Parathyroid adenoma (tissue), 2 donors: Measurements from ENCODE around the gene CEP164.

Experiments
- H2AFZ ChIP-seq: fragments of 300-600 bp; sonication (generic); one replicate; pipeline ENCODE4 v1.7.0; 2017; ENCODE audit warnings: antibody characterized with exemption, mild to moderate bottlenecking
- H3K27ac ChIP-seq: fragments of 300-600 bp; sonication (generic); one replicate; pipeline ENCODE4 v1.7.0; 2017
- H3K27me3 ChIP-seq: fragments of 300-600 bp; sonication (generic); one replicate; pipeline ENCODE4 v1.7.0; 2017; ENCODE audit warnings: low read length; ENCODE audit not compliant: control insufficient read depth, insufficient read depth
- H3K36me3 ChIP-seq: fragments of 300-600 bp; sonication (generic); one replicate; pipeline ENCODE4 v1.7.0; 2017; ENCODE audit warnings: low read length; ENCODE audit not compliant: control insufficient read depth, insufficient read depth
- H3K4me1 ChIP-seq: fragments of 300-600 bp; sonication (generic); one replicate; pipeline ENCODE4 v1.7.0; 2017; ENCODE audit warnings: control low read depth
- H3K4me2 ChIP-seq: fragments of 300-600 bp; sonication (generic); one replicate; pipeline ENCODE4 v1.7.0; 2017; ENCODE audit warnings: low read length
- H3K4me3 ChIP-seq: fragments of 300-600 bp; sonication (generic); one replicate; pipeline ENCODE4 v1.7.0; 2017; ENCODE audit warnings: low read depth, low read length
- H3K79me2 ChIP-seq: fragments of 300-600 bp; sonication (generic); one replicate; pipeline ENCODE4 v1.7.0; 2017; ENCODE audit warnings: control low read depth
- H3K9ac ChIP-seq: fragments of 300-600 bp; sonication (generic); one replicate; pipeline ENCODE4 v1.7.0; 2017; ENCODE audit warnings: mild to moderate bottlenecking
- H3K9me3 ChIP-seq: fragments of 300-600 bp; sonication (generic); one replicate; pipeline ENCODE4 v1.7.0; 2017; ENCODE audit warnings: low read length; ENCODE audit not compliant: control insufficient read depth
- TF ChIP-seq, protein P1 (sequence below): fragments of 300-600 bp; sonication (generic); IDR thresholded peaks from one replicate; pipeline ENCODE4 v1.7.0; 2017; ENCODE audit warnings: antibody characterized with exemption, mild to moderate bottlenecking
- donor health status: primary hyperparathyroidism.

CEP164 gene

GRCh38 chr11:117459979-117460300, 132.3 kb downstream of the CEP164 start:
- no peaks in the 10 kb centered on the region for H3K36me3 ChIP-seq
- no peaks in the 10 kb centered on the region for H3K9me3 ChIP-seq
- no peaks in the 10 kb centered on the region for H3K79me2 ChIP-seq
- no peak overlapping the region for H3K27ac ChIP-seq
- no peak overlapping the region for H3K4me3 ChIP-seq
- H2AFZ ChIP-seq: no peak overlapping the region
- no peak overlapping the region for H3K9ac ChIP-seq
- H3K4me1 ChIP-seq: no peaks in the 10 kb centered on the region
- TF ChIP-seq, protein P1, sequence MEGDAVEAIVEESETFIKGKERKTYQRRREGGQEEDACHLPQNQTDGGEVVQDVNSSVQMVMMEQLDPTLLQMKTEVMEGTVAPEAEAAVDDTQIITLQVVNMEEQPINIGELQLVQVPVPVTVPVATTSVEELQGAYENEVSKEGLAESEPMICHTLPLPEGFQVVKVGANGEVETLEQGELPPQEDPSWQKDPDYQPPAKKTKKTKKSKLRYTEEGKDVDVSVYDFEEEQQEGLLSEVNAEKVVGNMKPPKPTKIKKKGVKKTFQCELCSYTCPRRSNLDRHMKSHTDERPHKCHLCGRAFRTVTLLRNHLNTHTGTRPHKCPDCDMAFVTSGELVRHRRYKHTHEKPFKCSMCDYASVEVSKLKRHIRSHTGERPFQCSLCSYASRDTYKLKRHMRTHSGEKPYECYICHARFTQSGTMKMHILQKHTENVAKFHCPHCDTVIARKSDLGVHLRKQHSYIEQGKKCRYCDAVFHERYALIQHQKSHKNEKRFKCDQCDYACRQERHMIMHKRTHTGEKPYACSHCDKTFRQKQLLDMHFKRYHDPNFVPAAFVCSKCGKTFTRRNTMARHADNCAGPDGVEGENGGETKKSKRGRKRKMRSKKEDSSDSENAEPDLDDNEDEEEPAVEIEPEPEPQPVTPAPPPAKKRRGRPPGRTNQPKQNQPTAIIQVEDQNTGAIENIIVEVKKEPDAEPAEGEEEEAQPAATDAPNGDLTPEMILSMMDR: no peak
- H3K27me3 ChIP-seq: no peaks in the 10 kb centered on the region
- H3K4me2 ChIP-seq: no peak overlapping the region

- H3K9ac ChIP-seq: no peak overlapping the region
- no peaks in the 10 kb centered on the region for H3K36me3 ChIP-seq
- no peaks in the 10 kb centered on the region for H3K27me3 ChIP-seq
- no peak overlapping the region for H3K4me3 ChIP-seq
- no peak overlapping the region for H3K4me2 ChIP-seq
- no peaks in the 10 kb centered on the region for H3K9me3 ChIP-seq
- TF ChIP-seq, protein P1: no peak
- no peaks in the 10 kb centered on the region for H3K79me2 ChIP-seq
- H3K4me1 ChIP-seq: no peaks in the 10 kb centered on the region
- H2AFZ ChIP-seq: no peak overlapping the region
- H3K27ac ChIP-seq: no peak overlapping the region
Observed at GRCh38 chr11:117461396-117462182, 133.9 kb downstream of the CEP164 start.

GRCh38 chr11:117462183-117462863, 134.7 kb downstream of the CEP164 start:
- Histone ChIP-seq H3K4me1 (no peaks in the 10 kb centered on the region), H3K79me2 (no peaks in the 10 kb centered on the region), H3K36me3 (no peaks in the 10 kb centered on the region), H3K4me2 (no peak overlapping the region), H3K9ac (no peak overlapping the region), H3K27me3 (no peaks in the 10 kb centered on the region), H3K4me3 (no peak overlapping the region), H3K27ac (no peak overlapping the region), H2AFZ (no peak overlapping the region), H3K9me3 (no peaks in the 10 kb centered on the region)
- TF ChIP-seq, protein P1: no peak

DNA sequence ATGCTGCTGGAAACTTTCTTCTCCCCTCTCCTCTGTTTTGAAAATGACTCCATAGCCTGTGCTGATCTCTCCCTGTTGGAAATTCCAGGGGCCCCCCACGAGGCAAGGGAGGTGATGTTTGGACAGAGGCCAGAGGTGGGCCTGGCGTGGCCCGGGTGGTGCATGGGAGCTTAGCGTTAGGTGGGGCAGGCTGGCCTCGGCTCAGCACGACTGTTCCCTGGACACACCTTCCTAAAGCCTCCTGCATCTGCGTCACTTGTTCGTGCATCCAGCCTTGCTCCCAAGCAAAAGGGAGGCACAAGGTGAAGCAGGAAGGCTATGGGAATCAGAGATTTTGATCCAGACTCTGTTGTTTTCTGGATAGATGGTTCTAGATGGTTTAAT, 135.2 kb downstream of the CEP164 start:
- H3K4me1 ChIP-seq: no peaks in the 10 kb centered on the region
- no peak overlapping the region for H3K4me3 ChIP-seq
- H3K9ac ChIP-seq: no peak overlapping the region
- no peak overlapping the region for H3K27ac ChIP-seq
- no peaks in the 10 kb centered on the region for H3K79me2 ChIP-seq
- H3K27me3 ChIP-seq: no peaks in the 10 kb centered on the region
- no peaks in the 10 kb centered on the region for H3K36me3 ChIP-seq
- H2AFZ ChIP-seq: no peak overlapping the region
- H3K4me2 ChIP-seq: no peak overlapping the region
- TF ChIP-seq, protein P1: no peak
- no peaks in the 10 kb centered on the region for H3K9me3 ChIP-seq
